GM12878 (cell line): ENCODE results near the gene KLHDC9.

Source experiments
- EP300 ChIP-seq, 2 experiments: fragments of 150-350 bp in 1 of 2; IDR thresholded peaks; 2 replicates each; pipeline ENCODE4 v1.6.1; 2011 to 2012; ENCODE audit warnings: low read depth in 2 of 2, low read length in 2 of 2, borderline replicate concordance in 1 of 2, improper control_type of control experiment in 1 of 2, inconsistent platforms in 1 of 2; ENCODE audit not compliant: control insufficient read depth in 1 of 2
- FOXM1 ChIP-seq: IDR thresholded peaks from 2 replicates; pipeline ENCODE4 v1.6.1; 2012; ENCODE audit warnings: low read depth, mild to moderate bottlenecking, inconsistent platforms, low read length, moderate library complexity

GRCh38 chr1:161066694-161067093 lies 31.5 kb upstream of the KLHDC9 start:
- TF ChIP-seq EP300 (IDR thresholded peaks at IDR 0.05; ENCODE audit: borderline replicate concordance in 1 of 2, control insufficient read depth in 1 of 2, low read depth in 2 of 2, low read length in 2 of 2): no peak
- TF ChIP-seq FOXM1: no peak
